ENCODE measurements around the gene GARIN5B.

The GARIN5B gene

GRCh38 chr19:55368701-55369563 is 5.9 kb upstream of the GARIN5B start:
- peak; percentile 54 for DNase-seq

- DNase-seq = no peak
Observed at GRCh38 chr19:55368106-55368505, 5.0 kb upstream of the GARIN5B start.

- no peak for DNase-seq
Observed at GRCh38 chr19:55366790-55367189, 3.7 kb upstream of the GARIN5B start.

- DNase-seq = no peak
Observed at GRCh38 chr19:55365964-55366363, 2.9 kb upstream of the GARIN5B start.

GRCh38 chr19:55365245-55365644 is 2.2 kb upstream of the GARIN5B start:
- DNase-seq = no peak

GRCh38 chr19:55362174-55362989 is 678 bp downstream of the GARIN5B start:
- DNase-seq = no peak

GRCh38 chr19:55360902-55361301 is 2.2 kb downstream of the GARIN5B start:
- DNase-seq = no peak

GRCh38 chr19:55358943-55359908 is 3.8 kb downstream of the GARIN5B start:
- DNase-seq = no peak

- no peak for DNase-seq
Observed at GRCh38 chr19:55358493-55358892, 4.6 kb downstream of the GARIN5B start.

GRCh38 chr19:55355213-55355821 is 7.7 kb downstream of the GARIN5B start:
- no peak for DNase-seq

GRCh38 chr19:55354698-55355212 is 8.3 kb downstream of the GARIN5B start, which contains the start of gene COX6B2:
TSS of gene COX6B2 (minus strand) at chr19:55354719. CDS start at chr19:55354521, 198 bp downstream.
- DNase-seq = no peak

GRCh38 chr19:55353803-55354697 is 9.0 kb downstream of the GARIN5B start:
- peak; percentile 67 for DNase-seq

GRCh38 chr19:55353356-55353802 is 9.7 kb downstream of the GARIN5B start:
- no peak for DNase-seq

- DNase-seq = no peak
Observed at GRCh38 chr19:55352549-55353145, 10.4 kb downstream of the GARIN5B start.

GRCh38 chr19:55352040-55352439 is 11.0 kb downstream of the GARIN5B start:
- no peak for DNase-seq

GRCh38 chr19:55350620-55351315 is 12.3 kb downstream of the GARIN5B start:
- DNase-seq = no peak

GRCh38 chr19:55348317-55349034 is 14.6 kb downstream of the GARIN5B start:
- no peak for DNase-seq

GRCh38 chr19:55347442-55348009 is 15.5 kb downstream of the GARIN5B start:
- no peak for DNase-seq
